Endothelial cell of umbilical vein (primary cell): Measurements from ENCODE around the gene BRAP.

Experiments
- CTCF ChIP-seq, 2 donors: IDR thresholded peaks; 1 replicate in 1 of 2; 2 replicates in 1 of 2; pipeline ENCODE4 v1.5.1; 2011; ENCODE audit warnings: low read length in 2 of 2, mild to moderate bottlenecking in 2 of 2, moderate library complexity in 2 of 2, control low read depth in 1 of 2, inconsistent platforms in 1 of 2, low read depth in 1 of 2; ENCODE audit not compliant: insufficient read depth in 1 of 2; ENCODE audit errors: extremely low read depth in 1 of 2
- MAX ChIP-seq: IDR thresholded peaks from 2 replicates; pipeline ENCODE4 v1.6.1; 2011; ENCODE audit not compliant: insufficient read depth, insufficient read length
- MYC ChIP-seq: IDR thresholded peaks from one replicate; pipeline ENCODE4 v1.6.1; 2011; ENCODE audit warnings: mild to moderate bottlenecking, low read depth, low read length
- POLR2A ChIP-seq: IDR thresholded peaks from 2 replicates; pipeline ENCODE4 v1.6.1; 2012; ENCODE audit warnings: low read depth, mild to moderate bottlenecking, control low read depth, low read length
- POLR2AphosphoS5 ChIP-seq: IDR thresholded peaks from 2 replicates; pipeline ENCODE4 v1.6.1; 2012; ENCODE audit warnings: low read depth, mild to moderate bottlenecking, control low read depth, low read length, moderate library complexity; ENCODE audit not compliant: insufficient read depth

- no peak for TF ChIP-seq MAX
- TF ChIP-seq CTCF (IDR thresholded peaks at IDR 0.05; ENCODE audit: extremely low read depth in 1 of 2, insufficient read depth in 1 of 2, low read depth in 1 of 2, low read length in 2 of 2), result no peak
- no peak for TF ChIP-seq POLR2A
- no peak for TF ChIP-seq POLR2AphosphoS5
- TF ChIP-seq MYC, result no peak
These were observed 47.0 kb upstream of the BRAP start for GRCh38 chr12:111732786-111733185.
